HepG2 (cell line): ENCODE results near the gene NAPB. TPM values are rescaled to one million over a fixed set of nuclear protein-coding genes. Genes with fewer than 3 reads are reported as not detected.

Source experiments
- ARNTL ChIP-seq: sonication (generic); formaldehyde crosslinking; IDR thresholded peaks from 2 replicates; pipeline ENCODE4 v1.4.0; 2020; ENCODE audit warnings: mild to moderate bottlenecking, missing genetic modification reagents
- CBFB ChIP-seq: sonication (generic); formaldehyde crosslinking; IDR thresholded peaks from 2 replicates; pipeline ENCODE4 v1.4.0; 2020; ENCODE audit warnings: missing genetic modification reagents
- CREM ChIP-seq, 2 experiments: sonication (generic) in 1 of 2; formaldehyde crosslinking in 1 of 2; IDR thresholded peaks; 2 replicates each; pipeline versions ENCODE4 v1.4.0 to v1.6.1; 2016 to 2020; ENCODE audit warnings: antibody characterized with exemption in 1 of 2, mild to moderate bottlenecking in 1 of 2, missing genetic modification reagents in 1 of 2
- GZF1 ChIP-seq: sonication (generic); formaldehyde crosslinking; IDR thresholded peaks from 2 replicates; pipeline ENCODE4 v1.5.1; 2020; ENCODE audit warnings: mild to moderate bottlenecking, missing genetic modification reagents
- HNRNPH1 ChIP-seq: fragments of 200-400 bp; formaldehyde crosslinking; optimal IDR thresholded peaks from 2 replicates; pipeline ENCODE3; 2017; ENCODE audit warnings: mild to moderate bottlenecking, low read depth, low read length
- HOXA7 ChIP-seq: sonication (generic); formaldehyde crosslinking; IDR thresholded peaks from 2 replicates; pipeline ENCODE4 v1.8.1; 2022; ENCODE audit warnings: mild to moderate bottlenecking, missing genetic modification reagents, moderate library complexity
- JDP2 ChIP-seq: sonication (generic); formaldehyde crosslinking; IDR thresholded peaks from 2 replicates; pipeline ENCODE4 v1.8.1; 2022; ENCODE audit warnings: missing genetic modification reagents, borderline replicate concordance
- MBNL3 ChIP-seq: fragments of 250-450 bp; sonication (Bioruptor Pico); conservative IDR thresholded peaks from 2 replicates; pipeline ENCODE4 v1.8.0; 2022; ENCODE audit warnings: mild to moderate bottlenecking, inconsistent platforms
- MXD1 ChIP-seq: sonication (generic); formaldehyde crosslinking; IDR thresholded peaks from 2 replicates; pipeline ENCODE4 v1.4.0; 2020; ENCODE audit warnings: mild to moderate bottlenecking, missing genetic modification reagents
- NCOA5 ChIP-seq: sonication (generic); formaldehyde crosslinking; IDR thresholded peaks from 2 replicates; pipeline ENCODE4 v1.4.0; 2020; ENCODE audit warnings: missing genetic modification reagents
- PHF20 ChIP-seq: sonication (generic); formaldehyde crosslinking; IDR thresholded peaks from 2 replicates; pipeline ENCODE4 v1.5.0; 2020; ENCODE audit warnings: mild to moderate bottlenecking, missing genetic modification reagents
- RORA ChIP-seq: sonication (generic); formaldehyde crosslinking; IDR thresholded peaks from 2 replicates; pipeline ENCODE4 v1.5.0; 2020; ENCODE audit warnings: mild to moderate bottlenecking, missing genetic modification reagents, moderate library complexity
- SALL1 ChIP-seq: sonication (generic); formaldehyde crosslinking; IDR thresholded peaks from 2 replicates; pipeline ENCODE4 v1.8.0; 2022; ENCODE audit warnings: mild to moderate bottlenecking, missing genetic modification reagents
- TARDBP ChIP-seq: sonication (generic); formaldehyde crosslinking; IDR thresholded peaks from 2 replicates; pipeline ENCODE4 v1.8.0; 2022; ENCODE audit warnings: mild to moderate bottlenecking, missing genetic modification reagents
- TCF12 ChIP-seq, 2 experiments: fragments of 450-650 bp in 1 of 2; sonication (generic) in 1 of 2; formaldehyde crosslinking in 1 of 2; IDR thresholded peaks; 2 replicates each; pipeline versions ENCODE4 v1.6.1 to v1.8.0; 2017 to 2022; ENCODE audit warnings: antibody characterized with exemption in 1 of 2, mild to moderate bottlenecking in 1 of 2, missing genetic modification reagents in 1 of 2, moderate library complexity in 1 of 2
- TCF7L2 ChIP-seq: IDR thresholded peaks from 2 replicates; pipeline ENCODE4 v1.6.1; 2011; ENCODE audit warnings: mild to moderate bottlenecking, low read depth, low read length, moderate library complexity
- TFE3 ChIP-seq: IDR thresholded peaks from 2 replicates; pipeline ENCODE4 v1.6.1; 2016
- ZBTB25 ChIP-seq: IDR thresholded peaks from 2 replicates; pipeline ENCODE4 v1.6.1; 2018; ENCODE audit warnings: missing genetic modification reagents
- ZNF253 ChIP-seq: sonication (generic); formaldehyde crosslinking; IDR thresholded peaks from 2 replicates; pipeline ENCODE4 v1.8.0; 2022; ENCODE audit warnings: mild to moderate bottlenecking, missing genetic modification reagents, borderline replicate concordance
- ZNF383 ChIP-seq: sonication (generic); formaldehyde crosslinking; IDR thresholded peaks from 2 replicates; pipeline ENCODE4 v1.4.0; 2020; ENCODE audit warnings: missing genetic modification reagents, mild to moderate bottlenecking, borderline replicate concordance
- ZNF432 ChIP-seq: sonication (generic); formaldehyde crosslinking; IDR thresholded peaks from 2 replicates; pipeline ENCODE4 v1.5.0; 2020; ENCODE audit warnings: missing genetic modification reagents, mild to moderate bottlenecking, borderline replicate concordance
- ZNF451 ChIP-seq: sonication (generic); formaldehyde crosslinking; IDR thresholded peaks from 2 replicates; pipeline ENCODE4 v1.5.0; 2020; ENCODE audit warnings: mild to moderate bottlenecking, missing genetic modification reagents
- ZNF652 ChIP-seq: IDR thresholded peaks from 2 replicates; pipeline ENCODE4 v1.6.1; 2016; ENCODE audit warnings: low read depth, borderline replicate concordance
- ZNF678 ChIP-seq: sonication (generic); formaldehyde crosslinking; IDR thresholded peaks from 2 replicates; pipeline ENCODE4 v1.4.0; 2020; ENCODE audit warnings: mild to moderate bottlenecking, missing genetic modification reagents
- ZNF7 ChIP-seq: IDR thresholded peaks from 2 replicates; pipeline ENCODE4 v1.6.1; 2016; ENCODE audit warnings: missing biosample characterization, missing genetic modification reagents
- ZNF749 ChIP-seq: sonication (generic); formaldehyde crosslinking; IDR thresholded peaks from 2 replicates; pipeline ENCODE4 v1.8.0; 2022; ENCODE audit warnings: mild to moderate bottlenecking, missing genetic modification reagents, moderate library complexity, borderline replicate concordance
- ZNF850 ChIP-seq: sonication (generic); formaldehyde crosslinking; conservative IDR thresholded peaks from 2 replicates; pipeline ENCODE4 v1.9.0; 2021; ENCODE audit warnings: mild to moderate bottlenecking, missing genetic modification reagents
- ZNF891 ChIP-seq: sonication (generic); formaldehyde crosslinking; IDR thresholded peaks from 2 replicates; pipeline ENCODE4 v1.5.0; 2020; ENCODE audit warnings: mild to moderate bottlenecking, missing genetic modification reagents
- ZSCAN22 ChIP-seq: sonication (generic); formaldehyde crosslinking; IDR thresholded peaks from 2 replicates; pipeline ENCODE4 v1.4.0; 2020; ENCODE audit warnings: mild to moderate bottlenecking, missing genetic modification reagents
- polyA plus RNA-seq, 8 experiments: library from polyadenylated mRNA; depleted of rRNA in 3 of 8; stranded (reverse) in 7 of 8; unstranded in 1 of 8; fragments of >200 nt; fragmentation: Illumina TruSeq in 4 of 8; extraction: Trizol in 4 of 8; gene quantifications; 2 replicates each; pipeline versions ENCODE4 v1.2.1 to v1.2.3, GENCODE V29; 2011 to 2016; ENCODE audit warnings: low read depth in 4 of 8, missing spikeins in 1 of 8, mixed read lengths in 1 of 8; ENCODE audit not compliant: insufficient read depth in 1 of 8
- total RNA-seq, 5 experiments: library from RNA; depleted of rRNA; stranded (reverse); fragments of >200 nt; fragmentation: Illumina TruSeq; extraction: Trizol; gene quantifications; 2 replicates each; pipeline ENCODE4 v1.2.3, GENCODE V29; 2016; ENCODE audit warnings: low read depth in 1 of 5

The NAPB gene
- total and polyA plus RNA-seq, 2 of the 13 experiments (the other 11 are each of a cell fraction or from before 2014, with no cell fraction given): 15.2 to 16.1 TPM

GRCh38 chr20:23350196-23350903 lies 70.9 kb downstream of the NAPB start, which contains the start of gene NXT1 (continued):
- TF ChIP-seq TARDBP: peak; percentile 78; the same call in 1 of the 2 replicates
- TF ChIP-seq ARNTL: peak; percentile 78
- TF ChIP-seq ZNF850 (CRISPR knock-in tag): no peak; the same call in 1 of the 2 replicates
- TF ChIP-seq ZNF652 (CRISPR knock-in tag): no peak; the same call in none of the 2 replicates
- peak; percentile 58; the same call in 1 of the 2 replicates for TF ChIP-seq ZBTB25
- no peak for TF ChIP-seq TCF7L2
- TF ChIP-seq SALL1 (CRISPR knock-in tag): peak; percentile 93
- TF ChIP-seq ZNF383: peak; percentile 4; the same call in 1 of the 2 replicates
- TF ChIP-seq TCF12 (IDR thresholded peaks at IDR 0.05): no peak
- TF ChIP-seq TCF12 (CRISPR knock-in tag; IDR thresholded peaks at IDR 0.05): peak; percentile 62; the same call in 1 of the 2 replicates
- no peak for TF ChIP-seq CBFB (CRISPR knock-in tag)
- TF ChIP-seq ZNF891 (CRISPR knock-in tag): peak; percentile 94; the same call in 1 of the 2 replicates
- no peak for TF ChIP-seq ZSCAN22 (CRISPR knock-in tag)
- no peak for TF ChIP-seq ZNF432 (CRISPR knock-in tag)
- TF ChIP-seq HNRNPH1: peak; percentile 87
- TF ChIP-seq CREM (IDR thresholded peaks at IDR 0.05): peak; percentile 94
- TF ChIP-seq CREM (CRISPR knock-in tag; IDR thresholded peaks at IDR 0.05): peak; percentile 43; the same call in 1 of the 2 replicates
- no peak for TF ChIP-seq RORA (CRISPR knock-in tag)
- peak; percentile 84 for TF ChIP-seq MXD1
- peak; percentile 78; the same call in 1 of the 2 replicates for TF ChIP-seq TFE3 (CRISPR knock-in tag)
- no peak for TF ChIP-seq JDP2 (CRISPR knock-in tag)
- TF ChIP-seq ZNF253 (CRISPR knock-in tag): peak; percentile 49; the same call in 1 of the 2 replicates
- no peak for TF ChIP-seq MBNL3 (CRISPR knock-in tag)
- peak; percentile 63; the same call in 1 of the 2 replicates for TF ChIP-seq ZNF7 (CRISPR knock-in tag)
- no peak for TF ChIP-seq ZNF749
- TF ChIP-seq PHF20: peak; percentile 82
- TF ChIP-seq ZNF678 (CRISPR knock-in tag): no peak
- peak; percentile 46; the same call in 1 of the 2 replicates for TF ChIP-seq GZF1
- no peak; the same call in 1 of the 2 replicates for TF ChIP-seq HOXA7 (CRISPR knock-in tag)
- no peak; the same call in 1 of the 2 replicates for TF ChIP-seq ZNF451 (CRISPR knock-in tag)
- TF ChIP-seq NCOA5 (CRISPR knock-in tag): no peak; the same call in 1 of the 2 replicates
